Ovary (tissue), 3 donors: Measurements from ENCODE around the gene ITGAX.

Experiments
- EP300 ChIP-seq: sonication (generic); formaldehyde crosslinking; IDR thresholded peaks from one replicate; pipeline ENCODE4 v1.6.1; 2017; ENCODE audit warnings: antibody characterized with exemption
- TF ChIP-seq, protein P1 (sequence below), 3 donors: fragments of 450-650 bp in 2 of 3; fragments of 200-600 bp in 1 of 3; IDR thresholded peaks; one replicate each; pipeline versions ENCODE4 v1.5.1 to v1.8.0; 2016 to 2022; ENCODE audit warnings: antibody characterized with exemption in 3 of 3, mild to moderate bottlenecking in 1 of 3
- donor health status: DM: no; HTN: no; CAD: no.

DNA sequence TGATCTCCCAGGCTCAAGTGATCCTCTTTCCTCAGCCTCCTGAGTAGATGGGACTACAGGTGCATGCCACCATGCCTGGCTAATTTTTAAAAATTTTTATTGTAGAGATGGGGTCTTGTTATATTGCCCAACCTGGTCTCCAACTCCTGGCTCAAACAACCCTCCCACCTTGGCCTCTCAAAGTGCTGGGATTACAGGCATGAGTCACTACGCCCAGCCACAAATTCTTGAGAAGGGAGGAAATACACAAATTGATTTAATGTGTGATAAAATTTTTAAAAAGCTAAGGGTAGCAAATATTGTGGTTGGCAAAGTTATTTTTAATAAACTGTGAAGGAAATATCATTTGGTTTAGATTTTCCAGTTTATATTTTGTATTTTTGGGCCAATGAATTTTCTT lies 47.7 kb downstream of the ITGAX start:
- TF ChIP-seq, protein P1, sequence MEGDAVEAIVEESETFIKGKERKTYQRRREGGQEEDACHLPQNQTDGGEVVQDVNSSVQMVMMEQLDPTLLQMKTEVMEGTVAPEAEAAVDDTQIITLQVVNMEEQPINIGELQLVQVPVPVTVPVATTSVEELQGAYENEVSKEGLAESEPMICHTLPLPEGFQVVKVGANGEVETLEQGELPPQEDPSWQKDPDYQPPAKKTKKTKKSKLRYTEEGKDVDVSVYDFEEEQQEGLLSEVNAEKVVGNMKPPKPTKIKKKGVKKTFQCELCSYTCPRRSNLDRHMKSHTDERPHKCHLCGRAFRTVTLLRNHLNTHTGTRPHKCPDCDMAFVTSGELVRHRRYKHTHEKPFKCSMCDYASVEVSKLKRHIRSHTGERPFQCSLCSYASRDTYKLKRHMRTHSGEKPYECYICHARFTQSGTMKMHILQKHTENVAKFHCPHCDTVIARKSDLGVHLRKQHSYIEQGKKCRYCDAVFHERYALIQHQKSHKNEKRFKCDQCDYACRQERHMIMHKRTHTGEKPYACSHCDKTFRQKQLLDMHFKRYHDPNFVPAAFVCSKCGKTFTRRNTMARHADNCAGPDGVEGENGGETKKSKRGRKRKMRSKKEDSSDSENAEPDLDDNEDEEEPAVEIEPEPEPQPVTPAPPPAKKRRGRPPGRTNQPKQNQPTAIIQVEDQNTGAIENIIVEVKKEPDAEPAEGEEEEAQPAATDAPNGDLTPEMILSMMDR (IDR thresholded peaks at IDR 0.05), result no peak
- no peak for TF ChIP-seq EP300
